ENCODE results near the gene PCSK5.
A peak's percentile ranks its signal among the peaks of the same experiment; 100 is the strongest.

- peak; percentile 49 for TF ChIP-seq CTCF (IDR thresholded peaks at IDR 0.05; ENCODE audit: low read length)
- no peak for TF ChIP-seq EZH2 (optimal IDR thresholded peaks at IDR 0.05; ENCODE audit: low read depth, low read length)
These were observed 35.0 kb upstream of the PCSK5 start for GRCh38 chr9:75855509-75855908.
